ENCODE data around the gene ARPIN. TPM values are rescaled to one million over a fixed set of nuclear protein-coding genes. Genes with fewer than 3 reads are reported as not detected.

ARPIN gene
- polyA plus RNA-seq, 3 donors, result 9.7 to 19.3 (median 14.0) TPM

- H3K79me2 ChIP-seq (ENCODE audit: insufficient read depth, low read length), result no peaks in the 10 kb centered on the region
- no CpG with 5 or more reads among the region's 3 CpGs for WGBS (ENCODE audit: insufficient coverage)
- intact Hi-C loops (cut with micrococcal nuclease), result loop anchor here (5.0 to 10.0 kb wide), 3 partner anchors 105 to 187 kb away; partner anchors contain the start of gene ZNF710 (in 1 of the 2)
- Mint-ChIP-seq H3K27ac (peak overlapping the region in 3 of 7 donors; percentile 12 to 35 (median 19)), H3K4me1 (peaks cover 31% of the 10 kb centered on the region), H3K36me3 (peaks cover 55 to 62% of the 10 kb centered on the region in 2 donors), H3K4me3 (peak overlapping the region in 1 of 2 donors; percentile 28), H3K9me3 (peaks cover 0 to 3% (median 0%) of the 10 kb centered on the region in 7 donors), H3K27me3 (ENCODE audit: low read depth in 3 of 3) (peaks cover 0 to 7% (median 0%) of the 10 kb centered on the region in 3 donors)
- peaks cover 17 to 29% of the 10 kb centered on the region in 2 donors for H3K4me1 ChIP-seq (ENCODE audit: control insufficient read depth in 1 of 2, insufficient read depth in 2 of 2, low read length in 2 of 2)
- no peaks in the 10 kb centered on the region for H3K9me3 ChIP-seq (replicated peaks in 1 of 2; ENCODE audit: control insufficient read depth in 1 of 2, insufficient read depth in 1 of 2, low read length in 2 of 2)
- TF ChIP-seq CTCF (IDR thresholded peaks at IDR 0.05), result no peak
- H3K27me3 ChIP-seq (ENCODE audit: control insufficient read depth in 2 of 2, insufficient read depth in 2 of 2, low read length in 2 of 2), result no peaks in the 10 kb centered on the region
- DNase-seq, result no peak
- H3K4me3 ChIP-seq (replicated peaks in 1 of 3; ENCODE audit: low read depth in 2 of 3, low read length in 3 of 3), result no peak overlapping the region
- H3K9ac ChIP-seq (ENCODE audit: insufficient read depth, low read length, poor library complexity, severe bottlenecking), result no peak overlapping the region
- no peak overlapping the region for H3K4me2 ChIP-seq (replicated peaks; ENCODE audit: extremely low read depth, low read length, poor library complexity, severe bottlenecking)
- no peak overlapping the region for H2AFZ ChIP-seq (ENCODE audit: insufficient read depth, low read depth, low read length, poor library complexity, severe bottlenecking)
- H4K20me1 ChIP-seq (ENCODE audit: insufficient read depth, low read length), result no peaks in the 10 kb centered on the region
- peaks cover 13 to 49% of the 10 kb centered on the region in 2 donors for H3K36me3 ChIP-seq (replicated peaks in 1 of 2; ENCODE audit: control insufficient read depth in 1 of 2, insufficient read depth in 2 of 2, low read length in 2 of 2)
- H3K27ac ChIP-seq (ENCODE audit: low read depth in 1 of 2, low read length in 2 of 2), result peak overlapping the region in 1 of 2 donors; percentile 2
Measured at GRCh38 chr15:89899951-89900567, 12.7 kb downstream of the ARPIN start.

GRCh38 chr15:89899295-89899945 lies 13.3 kb downstream of the ARPIN start:
- H3K27ac ChIP-seq (ENCODE audit: low read depth in 1 of 2, low read length in 2 of 2), result peak overlapping the region in 1 of 2 donors; percentile 2
- H3K27me3 Mint-ChIP-seq (ENCODE audit: low read depth in 3 of 3), result peaks cover 0 to 7% (median 0%) of the 10 kb centered on the region in 3 donors
- peak in 2 of 3 donors; percentile 25 to 42 for DNase-seq
- H2AFZ ChIP-seq (ENCODE audit: insufficient read depth, low read depth, low read length, poor library complexity, severe bottlenecking), result no peak overlapping the region
- no peak for TF ChIP-seq CTCF (IDR thresholded peaks at IDR 0.05)
- H3K79me2 ChIP-seq (ENCODE audit: insufficient read depth, low read length), result no peaks in the 10 kb centered on the region
- H3K4me1 ChIP-seq (ENCODE audit: control insufficient read depth in 1 of 2, insufficient read depth in 2 of 2, low read length in 2 of 2), result peaks cover 22 to 29% of the 10 kb centered on the region in 2 donors
- peaks cover 12 to 43% of the 10 kb centered on the region in 2 donors for H3K36me3 ChIP-seq (replicated peaks in 1 of 2; ENCODE audit: control insufficient read depth in 1 of 2, insufficient read depth in 2 of 2, low read length in 2 of 2)
- intact Hi-C loops (cut with micrococcal nuclease), result loop anchor here in 1 of 2 donors (5.0 to 10.0 kb wide), 3 partner anchors 105 to 188 kb away; partner anchors contain the start of gene ZNF710
- H3K9me3 ChIP-seq (replicated peaks in 1 of 2; ENCODE audit: control insufficient read depth in 1 of 2, insufficient read depth in 1 of 2, low read length in 2 of 2), result no peaks in the 10 kb centered on the region
- peaks cover 33% of the 10 kb centered on the region for H3K4me1 Mint-ChIP-seq
- peaks cover 0 to 3% (median 0%) of the 10 kb centered on the region in 7 donors for H3K9me3 Mint-ChIP-seq
- H4K20me1 ChIP-seq (ENCODE audit: insufficient read depth, low read length), result no peaks in the 10 kb centered on the region
- H3K4me2 ChIP-seq (replicated peaks; ENCODE audit: extremely low read depth, low read length, poor library complexity, severe bottlenecking), result no peak overlapping the region
- WGBS (ENCODE audit: insufficient coverage), result 55% methylated on average over 12 of the region's 12 CpGs
- peaks cover 49 to 57% of the 10 kb centered on the region in 2 donors for H3K36me3 Mint-ChIP-seq
- peak overlapping the region in 5 of 7 donors; percentile 1 to 75 (median 35) for H3K27ac Mint-ChIP-seq
- no peak overlapping the region for H3K9ac ChIP-seq (ENCODE audit: insufficient read depth, low read length, poor library complexity, severe bottlenecking)
- H3K27me3 ChIP-seq (ENCODE audit: control insufficient read depth in 2 of 2, insufficient read depth in 2 of 2, low read length in 2 of 2), result no peaks in the 10 kb centered on the region
- H3K4me3 ChIP-seq (replicated peaks in 1 of 3; ENCODE audit: low read depth in 2 of 3, low read length in 3 of 3), result no peak overlapping the region
- peak overlapping the region in 1 of 2 donors; percentile 28 for H3K4me3 Mint-ChIP-seq

Data from CD14-positive monocyte (primary cell).